ENCODE measurements around the gene RARS1.

- no peak for TF ChIP-seq CTCF (IDR thresholded peaks at IDR 0.05; ENCODE audit: insufficient read depth, low read length)
- no peak for TF ChIP-seq GABPA (IDR thresholded peaks at IDR 0.05; ENCODE audit: low read depth)
- peak; percentile 97 for TF ChIP-seq REST (IDR thresholded peaks at IDR 0.05; ENCODE audit: insufficient replicate concordance, low read depth)
- TF ChIP-seq POLR2AphosphoS5 (IDR thresholded peaks at IDR 0.05; ENCODE audit: low read depth): no peak
These were observed 42.5 kb downstream of the RARS1 start, which contains the start of gene FBLL1 for GRCh38 chr5:168528521-168529373.
